Esophagus (tissue), 2 donors: Measurements from ENCODE around the gene PMCH. TPM values are rescaled to one million over a fixed set of nuclear protein-coding genes. Genes with fewer than 3 reads are reported as not detected.

Source experiments
- H3K27ac ChIP-seq, 2 donors: one replicate each; pipeline ENCODE4 v1.5.1; 2013; ENCODE audit warnings: low read depth in 2 of 2, mild to moderate bottlenecking in 2 of 2, inconsistent platforms in 1 of 2, low read length in 1 of 2, moderate library complexity in 1 of 2
- H3K27me3 ChIP-seq, 2 donors: one replicate each; pipeline ENCODE4 v1.6.1; 2013; ENCODE audit warnings: low read length in 2 of 2, control low read depth in 1 of 2, mild to moderate bottlenecking in 1 of 2; ENCODE audit not compliant: insufficient read depth in 2 of 2, control insufficient read depth in 1 of 2
- H3K36me3 ChIP-seq, 2 donors: one replicate each; pipeline ENCODE4 v1.6.1; 2013; ENCODE audit warnings: low read length in 1 of 2; ENCODE audit not compliant: control insufficient read depth in 2 of 2, insufficient read depth in 2 of 2
- H3K4me1 ChIP-seq, 2 donors: one replicate each; pipeline ENCODE4 v1.6.1; 2013; ENCODE audit warnings: low read length in 1 of 2; ENCODE audit not compliant: control insufficient read depth in 2 of 2, insufficient read depth in 2 of 2
- H3K4me3 ChIP-seq, 2 donors: one replicate each; pipeline ENCODE4 v1.5.1; 2013; ENCODE audit warnings: low read length in 2 of 2, mild to moderate bottlenecking in 2 of 2, low read depth in 1 of 2, moderate library complexity in 1 of 2
- H3K9me3 ChIP-seq, 2 donors: one replicate each; pipeline ENCODE4 v1.6.1; 2013; ENCODE audit warnings: mild to moderate bottlenecking in 2 of 2, low read depth in 1 of 2, low read length in 1 of 2, moderate library complexity in 1 of 2; ENCODE audit not compliant: control insufficient read depth in 2 of 2, insufficient read depth in 1 of 2
- WGBS, 2 donors: extraction: QIAGEN DNeasy Blood & Tissue Kit; methylation state at CpG; one replicate each; pipeline ENCODE4 v1.1.7; 2013; 5-methylcytosine and 5-hydroxymethylcytosine counted together
- polyA plus RNA-seq, 2 donors: library from polyadenylated mRNA; stranded (reverse); fragments of 200-250 nt; gene quantifications; one replicate each; pipeline ENCODE4 v1.2.3, GENCODE V29; 2013
- donor health status: healthy with polysubstance abuse.
- donor health status: Bipolar disorder and iron deficiency.

PMCH gene
- polyA plus RNA-seq, 2 donors, result not detected

GRCh38 chr12:102201436-102202061 is 3.9 kb upstream of the PMCH start:
- no peaks in the 10 kb centered on the region for H3K27me3 ChIP-seq
- H3K36me3 ChIP-seq, result no peaks in the 10 kb centered on the region
- WGBS, 2 donors, result 74 to 84% methylated on average over 3 of the region's 3 CpGs
- H3K9me3 ChIP-seq, result no peaks in the 10 kb centered on the region
- H3K4me1 ChIP-seq, result no peaks in the 10 kb centered on the region
- no peak overlapping the region for H3K27ac ChIP-seq
- H3K4me3 ChIP-seq, result no peak overlapping the region

GRCh38 chr12:102195826-102196225 is 1.8 kb downstream of the PMCH start:
- H3K9me3 ChIP-seq, result no peaks in the 10 kb centered on the region
- 82 to 83% methylated on average over 4 of the region's 4 CpGs for WGBS, 2 donors

GRCh38 chr12:102182635-102183034 is 15.0 kb downstream of the PMCH start:
- 42 to 53% methylated on average over 2 of the region's 2 CpGs for WGBS, 2 donors
- no peaks in the 10 kb centered on the region for H3K9me3 ChIP-seq
- H3K36me3 ChIP-seq, result no peaks in the 10 kb centered on the region
- H3K4me1 ChIP-seq, result no peaks in the 10 kb centered on the region
- no peak overlapping the region for H3K27ac ChIP-seq
- no peaks in the 10 kb centered on the region for H3K27me3 ChIP-seq
- H3K4me3 ChIP-seq, result no peak overlapping the region

More at GRCh38 chr12:102195826-102196225, 1.8 kb downstream of the PMCH start:
- H3K27me3 ChIP-seq, result no peaks in the 10 kb centered on the region
- H3K27ac ChIP-seq, result no peak overlapping the region
- H3K4me1 ChIP-seq, result no peaks in the 10 kb centered on the region
- no peak overlapping the region for H3K4me3 ChIP-seq
- H3K36me3 ChIP-seq, result no peaks in the 10 kb centered on the region

- no peaks in the 10 kb centered on the region for H3K9me3 ChIP-seq
- WGBS, 2 donors, result 90 to 91% methylated on average over 2 of the region's 2 CpGs
- H3K4me1 ChIP-seq, result no peaks in the 10 kb centered on the region
Measured at GRCh38 chr12:102174761-102175160, 22.9 kb downstream of the PMCH start.

GRCh38 chr12:102174117-102174516 is 23.5 kb downstream of the PMCH start:
- no peaks in the 10 kb centered on the region for H3K9me3 ChIP-seq

More at GRCh38 chr12:102174761-102175160, 22.9 kb downstream of the PMCH start:
- no peaks in the 10 kb centered on the region for H3K36me3 ChIP-seq
- H3K27me3 ChIP-seq, result no peaks in the 10 kb centered on the region
- no peak overlapping the region for H3K4me3 ChIP-seq
- no peak overlapping the region for H3K27ac ChIP-seq

GRCh38 chr12:102172436-102172835 is 25.2 kb downstream of the PMCH start:
- Histone ChIP-seq H3K4me3 (no peak overlapping the region), H3K27me3 (no peaks in the 10 kb centered on the region), H3K9me3 (no peaks in the 10 kb centered on the region), H3K27ac (no peak overlapping the region), H3K4me1 (no peaks in the 10 kb centered on the region), H3K36me3 (no peaks in the 10 kb centered on the region)

More at GRCh38 chr12:102174117-102174516, 23.5 kb downstream of the PMCH start:
- Histone ChIP-seq H3K27ac (no peak overlapping the region), H3K4me1 (no peaks in the 10 kb centered on the region), H3K27me3 (no peaks in the 10 kb centered on the region), H3K4me3 (no peak overlapping the region), H3K36me3 (no peaks in the 10 kb centered on the region)
- 96 to 97% methylated on average over 2 of the region's 2 CpGs for WGBS, 2 donors

- Histone ChIP-seq H3K4me3 (no peak overlapping the region), H3K36me3 (no peaks in the 10 kb centered on the region), H3K27ac (no peak overlapping the region), H3K27me3 (no peaks in the 10 kb centered on the region), H3K9me3 (no peaks in the 10 kb centered on the region), H3K4me1 (no peaks in the 10 kb centered on the region)
Measured at GRCh38 chr12:102171951-102172350, 25.7 kb downstream of the PMCH start.

- no peaks in the 10 kb centered on the region for H3K4me1 ChIP-seq
- H3K9me3 ChIP-seq, result no peaks in the 10 kb centered on the region
- H3K4me3 ChIP-seq, result no peak overlapping the region
- H3K27ac ChIP-seq, result no peak overlapping the region
- no peaks in the 10 kb centered on the region for H3K27me3 ChIP-seq
- 90 to 93% methylated on average over 2 of the region's 2 CpGs for WGBS, 2 donors
- H3K36me3 ChIP-seq, result no peaks in the 10 kb centered on the region
Measured at GRCh38 chr12:102169922-102170621, 27.6 kb downstream of the PMCH start.

GRCh38 chr12:102167821-102168604 is 29.6 kb downstream of the PMCH start:
- H3K27ac ChIP-seq, result no peak overlapping the region
- no peak overlapping the region for H3K4me3 ChIP-seq
- H3K4me1 ChIP-seq, result no peaks in the 10 kb centered on the region
- no peaks in the 10 kb centered on the region for H3K9me3 ChIP-seq
- no peaks in the 10 kb centered on the region for H3K36me3 ChIP-seq
- H3K27me3 ChIP-seq, result no peaks in the 10 kb centered on the region
